Measurements from ENCODE around the gene CASQ2. TPM values are rescaled to one million over a fixed set of nuclear protein-coding genes. Genes with fewer than 3 reads are reported as not detected.

The CASQ2 gene
- total and polyA plus RNA-seq, 2 donors (not counting 3 experiments of a cell fraction or from before 2014, with no cell fraction given): not detected

GRCh38 chr1:115655916-115656315 lies 112.6 kb downstream of the CASQ2 start:
- Histone ChIP-seq H3K4me2 (ENCODE audit: insufficient read depth, low read length) (no peak overlapping the region), H3K9me3 (replicated peaks; ENCODE audit: control insufficient read depth, insufficient read depth, low read length) (no peaks in the 10 kb centered on the region), H3K36me3 (ENCODE audit: control insufficient read depth in 2 of 2, extremely low read depth in 1 of 2, insufficient read depth in 2 of 2, low read length in 2 of 2) (peaks cover 5 to 6% of the 10 kb centered on the region in 2 experiments), H3K9me1 (replicated peaks; ENCODE audit: control insufficient read depth, extremely low read depth, insufficient read depth, low read length) (no peaks in the 10 kb centered on the region), H3K79me2 (ENCODE audit: control insufficient read depth, insufficient read depth, low read length) (peaks cover 30% of the 10 kb centered on the region), H3K4me1 (ENCODE audit: control insufficient read depth, extremely low read depth, insufficient read depth, low read length) (peaks cover 15% of the 10 kb centered on the region), H4K20me1 (replicated peaks; ENCODE audit: control insufficient read depth, extremely low read depth, insufficient read depth, low read length) (no peaks in the 10 kb centered on the region), H3K4me3 (replicated peaks in 1 of 3; ENCODE audit: insufficient read depth in 1 of 3, low read depth in 1 of 3, low read length in 3 of 3) (no peak overlapping the region), H3K9ac (replicated peaks; ENCODE audit: extremely low read depth, insufficient read depth, low read length) (no peak overlapping the region), H3K27ac (ENCODE audit: insufficient read depth, low read depth, low read length) (no peak overlapping the region), H3K27me3 (ENCODE audit: control insufficient read depth in 2 of 2, insufficient read depth in 2 of 2, low read length in 2 of 2) (no peaks in the 10 kb centered on the region), H2AFZ (ENCODE audit: low read depth, low read length) (no peak overlapping the region)
- ChIA-PET POLR2A (no interaction called here), CTCF (interaction anchor here (0.7 to 1.2 kb wide), 2 partner anchors 9 to 14 kb away, joined by 3 read pairs; no protein-coding TSS in a partner anchor)
- TF ChIP-seq GATA2 (IDR thresholded peaks at IDR 0.05; ENCODE audit: insufficient read depth, insufficient read length, low read depth, low read length): no peak
- no peak for TF ChIP-seq MYC (IDR thresholded peaks at IDR 0.05; ENCODE audit: low read depth, low read length)
- no peak for TF ChIP-seq POLR2A (IDR thresholded peaks at IDR 0.05; ENCODE audit: low read depth, low read length)
- TF ChIP-seq EZH2 (IDR thresholded peaks at IDR 0.05; ENCODE audit: borderline replicate concordance, low read depth, low read length, severe bottlenecking): no peak
- TF ChIP-seq, protein P1, sequence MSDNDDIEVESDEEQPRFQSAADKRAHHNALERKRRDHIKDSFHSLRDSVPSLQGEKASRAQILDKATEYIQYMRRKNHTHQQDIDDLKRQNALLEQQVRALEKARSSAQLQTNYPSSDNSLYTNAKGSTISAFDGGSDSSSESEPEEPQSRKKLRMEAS (IDR thresholded peaks at IDR 0.05; ENCODE audit: insufficient read depth, insufficient read length): no peak
- TF ChIP-seq CTCF (IDR thresholded peaks at IDR 0.05; ENCODE audit: extremely low read depth in 1 of 2, insufficient read depth in 1 of 2, low read depth in 1 of 2, low read length in 2 of 2): no peak
- no peak for TF ChIP-seq POLR2AphosphoS5 (IDR thresholded peaks at IDR 0.05; ENCODE audit: insufficient read depth, low read depth, low read length)
- BruUV-seq (replicated peaks): no TSS peak
- FAIRE-seq (no peak), DNase-seq (ENCODE audit: low read depth, low spot score) (no peak)
- dilution Hi-C loops (cut with MboI; ENCODE audit: extremely low pct_ligation_motif_present, low sequenced_read_pairs): no loop called here
- intact Hi-C loops (cut with micrococcal nuclease): loop anchor here (2.0 kb wide), 1 partner anchor 13 kb away; no protein-coding TSS in a partner anchor

Data from endothelial cell of umbilical vein (primary cell).